Measurements from ENCODE around the gene DDX11.
"Not testable (repeated sequence)": the region's sequence is repeated elsewhere in the genome, so short reads cannot be mapped to it uniquely, and the experiment has no call there.

DDX11 gene

GRCh38 chr12:31087486-31087885 lies 13.8 kb downstream of the DDX11 start:
- not testable (repeated sequence) for H3K9ac ChIP-seq (ENCODE audit: insufficient read length); H3K27ac ChIP-seq; H3K9me3 ChIP-seq (ENCODE audit: low read depth, low read length); DNase-seq (ENCODE audit: low read depth, low spot score); H3K4me3 ChIP-seq
- H3K36me3 ChIP-seq (ENCODE audit: insufficient read depth, low read length): peaks cover 32% of the 10 kb centered on the region; the same call in 1 of the 2 replicates

GRCh38 chr12:31087956-31088355 lies 14.3 kb downstream of the DDX11 start:
- H3K9me3 ChIP-seq (ENCODE audit: low read depth, low read length); H3K9ac ChIP-seq (ENCODE audit: insufficient read length); DNase-seq (ENCODE audit: low read depth, low spot score); H3K4me3 ChIP-seq; H3K27ac ChIP-seq: not testable (repeated sequence)
- H3K36me3 ChIP-seq (ENCODE audit: insufficient read depth, low read length): peaks cover 28% of the 10 kb centered on the region; the same call in 1 of the 2 replicates

GRCh38 chr12:31089072-31089471 lies 15.4 kb downstream of the DDX11 start:
- no peak for TF ChIP-seq FOXP2 (optimal IDR thresholded peaks at IDR 0.05; ENCODE audit: control extremely low read depth, extremely low read length, insufficient read depth)
- TF ChIP-seq EZH2 (IDR thresholded peaks at IDR 0.05): no peak
- peaks cover 21% of the 10 kb centered on the region; the same call in 1 of the 2 replicates for H3K36me3 ChIP-seq (ENCODE audit: insufficient read depth, low read length)
- H3K4me3 ChIP-seq: no peak overlapping the region
- no peaks in the 10 kb centered on the region for H3K9me3 ChIP-seq (ENCODE audit: low read depth, low read length)
- DNase-seq (ENCODE audit: low read depth, low spot score): no peak
- no peak overlapping the region for H3K27ac ChIP-seq
- no peak overlapping the region for H3K9ac ChIP-seq (ENCODE audit: insufficient read length)

GRCh38 chr12:31091629-31092028 lies 18.0 kb downstream of the DDX11 start:
- not testable (repeated sequence) for DNase-seq (ENCODE audit: low read depth, low spot score); H3K9ac ChIP-seq (ENCODE audit: insufficient read length); H3K9me3 ChIP-seq (ENCODE audit: low read depth, low read length); H3K27ac ChIP-seq; H3K4me3 ChIP-seq
- peaks cover 18% of the 10 kb centered on the region; the same call in 1 of the 2 replicates for H3K36me3 ChIP-seq (ENCODE audit: insufficient read depth, low read length)

GRCh38 chr12:31092718-31093117 lies 19.1 kb downstream of the DDX11 start:
- peaks cover 20% of the 10 kb centered on the region; the same call in 1 of the 2 replicates for H3K36me3 ChIP-seq (ENCODE audit: insufficient read depth, low read length)
- not testable (repeated sequence) for H3K4me3 ChIP-seq

GRCh38 chr12:31095080-31095860 lies 21.6 kb downstream of the DDX11 start:
- not testable (repeated sequence) for H3K9ac ChIP-seq (ENCODE audit: insufficient read length); H3K4me3 ChIP-seq; H3K27ac ChIP-seq; DNase-seq (ENCODE audit: low read depth, low spot score); H3K9me3 ChIP-seq (ENCODE audit: low read depth, low read length); H3K36me3 ChIP-seq (ENCODE audit: insufficient read depth, low read length)

More at GRCh38 chr12:31092718-31093117, 19.1 kb downstream of the DDX11 start:
- H3K27ac ChIP-seq; H3K9me3 ChIP-seq (ENCODE audit: low read depth, low read length); DNase-seq (ENCODE audit: low read depth, low spot score); H3K9ac ChIP-seq (ENCODE audit: insufficient read length): not testable (repeated sequence)

GRCh38 chr12:31096251-31097065 lies 22.8 kb downstream of the DDX11 start:
- H3K4me3 ChIP-seq; H3K27ac ChIP-seq; H3K36me3 ChIP-seq (ENCODE audit: insufficient read depth, low read length); H3K9ac ChIP-seq (ENCODE audit: insufficient read length); H3K9me3 ChIP-seq (ENCODE audit: low read depth, low read length); DNase-seq (ENCODE audit: low read depth, low spot score): not testable (repeated sequence)

- H3K9me3 ChIP-seq (ENCODE audit: low read depth, low read length); H3K36me3 ChIP-seq (ENCODE audit: insufficient read depth, low read length); DNase-seq (ENCODE audit: low read depth, low spot score); H3K4me3 ChIP-seq; H3K27ac ChIP-seq; H3K9ac ChIP-seq (ENCODE audit: insufficient read length): not testable (repeated sequence)
Observed at GRCh38 chr12:31097819-31098218, 24.2 kb downstream of the DDX11 start.

GRCh38 chr12:31098363-31098762 lies 24.7 kb downstream of the DDX11 start:
- DNase-seq (ENCODE audit: low read depth, low spot score); H3K9me3 ChIP-seq (ENCODE audit: low read depth, low read length): not testable (repeated sequence)

GRCh38 chr12:31098771-31099170 lies 25.1 kb downstream of the DDX11 start:
- not testable (repeated sequence) for H3K27ac ChIP-seq; H3K36me3 ChIP-seq (ENCODE audit: insufficient read depth, low read length); H3K9me3 ChIP-seq (ENCODE audit: low read depth, low read length); DNase-seq (ENCODE audit: low read depth, low spot score); H3K9ac ChIP-seq (ENCODE audit: insufficient read length); H3K4me3 ChIP-seq

More at GRCh38 chr12:31098363-31098762, 24.7 kb downstream of the DDX11 start:
- not testable (repeated sequence) for H3K36me3 ChIP-seq (ENCODE audit: insufficient read depth, low read length); H3K9ac ChIP-seq (ENCODE audit: insufficient read length); H3K4me3 ChIP-seq; H3K27ac ChIP-seq

GRCh38 chr12:31099434-31099833 lies 25.8 kb downstream of the DDX11 start:
- H3K9me3 ChIP-seq (ENCODE audit: low read depth, low read length); H3K36me3 ChIP-seq (ENCODE audit: insufficient read depth, low read length); DNase-seq (ENCODE audit: low read depth, low spot score); H3K27ac ChIP-seq; H3K9ac ChIP-seq (ENCODE audit: insufficient read length); H3K4me3 ChIP-seq: not testable (repeated sequence)

- not testable (repeated sequence) for DNase-seq (ENCODE audit: low read depth, low spot score); H3K36me3 ChIP-seq (ENCODE audit: insufficient read depth, low read length)
Observed at GRCh38 chr12:31100503-31101208, 27.0 kb downstream of the DDX11 start.

GRCh38 chr12:31102125-31102524 lies 28.5 kb downstream of the DDX11 start:
- not testable (repeated sequence) for DNase-seq (ENCODE audit: low read depth, low spot score); H3K36me3 ChIP-seq (ENCODE audit: insufficient read depth, low read length); H3K27ac ChIP-seq; H3K4me3 ChIP-seq; H3K9me3 ChIP-seq (ENCODE audit: low read depth, low read length); H3K9ac ChIP-seq (ENCODE audit: insufficient read length)

More at GRCh38 chr12:31100503-31101208, 27.0 kb downstream of the DDX11 start:
- not testable (repeated sequence) for H3K4me3 ChIP-seq; H3K27ac ChIP-seq; H3K9me3 ChIP-seq (ENCODE audit: low read depth, low read length); H3K9ac ChIP-seq (ENCODE audit: insufficient read length)

All from SK-N-MC (cell line).